SK-N-DZ (cell line): ENCODE measurements around the gene ZNF813.

ENCODE experiments used
- DNase-seq: peaks from one replicate; pipeline ENCODE4 v3.0.0-alpha.2; 2015; ENCODE audit warnings: low spot score

The ZNF813 gene

DNA sequence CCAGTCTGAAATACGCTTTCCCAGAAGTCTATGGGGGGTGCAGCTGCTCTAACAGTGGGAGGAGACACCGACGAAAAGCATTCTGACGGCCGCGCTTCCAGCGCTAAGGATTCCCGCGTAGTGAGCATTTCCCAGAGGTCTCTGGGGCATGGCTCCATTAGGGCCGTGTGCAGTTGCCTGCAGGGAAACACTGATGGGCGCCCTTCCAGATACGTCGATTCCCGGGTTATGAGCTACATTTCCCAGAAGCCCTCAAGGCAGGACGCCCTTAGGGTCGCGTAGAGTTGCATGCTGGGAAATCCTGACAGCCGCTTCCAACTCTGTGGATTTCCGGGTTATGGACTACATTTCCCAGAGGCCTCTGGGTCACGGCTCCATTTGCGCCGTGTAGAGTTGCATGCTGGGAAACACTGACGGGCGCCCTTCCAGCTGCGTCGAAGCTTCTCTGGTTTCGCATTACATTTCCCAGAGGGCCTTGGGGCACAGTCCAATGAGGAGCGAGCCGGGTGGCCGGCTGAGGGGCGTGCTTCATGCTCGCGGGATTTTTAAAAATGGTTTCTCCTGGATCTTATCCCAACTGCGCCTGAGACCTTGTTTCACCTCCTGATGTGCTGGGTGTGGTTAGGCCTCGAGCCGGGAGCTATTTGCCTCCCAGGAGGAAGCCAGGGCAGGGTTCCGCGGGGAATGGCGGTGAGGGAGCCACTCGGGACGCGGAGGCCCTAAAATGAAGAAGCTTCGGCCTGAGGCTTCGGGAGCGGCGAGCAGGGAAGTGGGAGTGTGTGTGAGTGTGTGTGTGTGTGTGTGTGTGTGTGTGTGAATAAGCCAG is 53.2 kb downstream of the ZNF813 start:
- DNase-seq = peak; percentile 96

DNA sequence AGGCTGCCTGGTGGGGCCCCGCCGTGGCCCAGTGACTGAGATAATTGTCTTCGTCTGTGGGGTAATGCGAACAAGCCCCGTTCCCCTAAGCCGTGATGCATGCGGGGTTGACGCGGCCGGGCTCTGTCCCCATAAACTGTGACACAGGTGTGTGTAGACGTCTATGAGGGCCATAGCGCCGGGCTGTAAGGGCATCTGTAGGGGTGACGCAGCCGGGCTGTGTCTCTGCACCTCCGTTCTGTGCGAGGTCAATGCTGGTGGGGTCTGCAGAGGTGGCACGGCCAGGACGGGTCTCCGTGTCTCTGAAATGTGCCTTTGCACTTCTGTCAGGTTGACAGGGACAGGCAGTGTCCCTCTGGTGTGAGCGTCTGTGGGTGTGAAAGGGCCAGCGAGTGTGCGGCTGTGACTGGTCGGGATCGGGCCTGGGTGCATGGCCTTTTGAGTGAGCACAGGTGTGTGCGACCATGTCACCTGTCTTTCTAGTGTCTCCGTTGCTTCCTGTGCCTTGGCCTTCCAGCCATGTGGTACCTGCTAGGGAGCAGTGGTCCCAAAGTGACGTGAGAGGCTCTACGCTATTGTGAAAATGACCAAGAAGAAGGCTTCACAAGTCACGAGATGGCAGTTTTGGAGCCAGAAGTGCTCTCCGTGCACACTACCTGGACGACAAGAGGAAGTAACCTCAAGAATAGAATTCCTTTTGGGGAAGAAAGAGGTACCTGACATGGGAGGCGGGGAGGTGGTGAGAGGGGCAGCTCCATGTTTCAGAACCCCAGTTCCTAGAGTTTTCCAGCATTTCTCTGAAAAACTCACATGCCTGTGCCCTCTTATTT is 54.1 kb downstream of the ZNF813 start:
- DNase-seq = no peak

DNA sequence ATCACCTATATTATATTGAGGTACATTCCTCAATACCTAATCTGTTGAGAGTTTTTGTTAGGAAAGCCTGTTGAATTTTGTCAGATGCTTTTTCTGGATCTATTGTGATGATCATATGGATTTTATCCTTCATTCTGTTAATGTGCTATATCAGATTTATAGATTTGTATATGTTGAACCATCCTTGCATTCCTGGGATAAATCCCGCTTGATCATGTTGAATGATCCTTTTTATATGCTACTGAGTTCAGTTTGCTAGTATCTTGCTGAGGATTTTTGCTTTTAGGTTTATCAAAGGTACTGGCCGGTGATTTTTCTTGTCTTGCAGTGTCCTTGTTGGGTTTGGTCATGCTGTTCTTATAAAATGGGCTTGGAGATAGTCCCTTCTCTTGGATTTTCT is 58.4 kb downstream of the ZNF813 start:
- DNase-seq = no peak

DNA sequence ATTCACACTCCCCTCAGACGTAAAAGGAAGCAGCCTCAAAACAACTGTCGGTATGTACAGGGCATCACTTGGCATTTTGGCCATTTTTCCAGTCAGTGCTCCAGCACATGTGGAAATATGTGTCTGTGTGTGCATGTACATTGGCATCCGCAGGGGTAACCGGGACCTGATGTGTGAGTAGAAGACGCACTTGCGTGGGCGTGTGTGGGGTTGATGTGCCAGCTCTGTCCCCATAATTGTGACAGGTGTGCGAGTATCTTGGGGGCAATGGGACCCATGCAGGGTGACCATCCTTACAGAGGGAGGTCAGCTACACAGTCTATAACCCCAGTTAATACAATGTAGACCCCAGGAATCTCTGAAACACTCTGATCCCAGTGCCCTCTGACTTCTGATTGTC is 63.1 kb downstream of the ZNF813 start:
- no peak for DNase-seq

DNA sequence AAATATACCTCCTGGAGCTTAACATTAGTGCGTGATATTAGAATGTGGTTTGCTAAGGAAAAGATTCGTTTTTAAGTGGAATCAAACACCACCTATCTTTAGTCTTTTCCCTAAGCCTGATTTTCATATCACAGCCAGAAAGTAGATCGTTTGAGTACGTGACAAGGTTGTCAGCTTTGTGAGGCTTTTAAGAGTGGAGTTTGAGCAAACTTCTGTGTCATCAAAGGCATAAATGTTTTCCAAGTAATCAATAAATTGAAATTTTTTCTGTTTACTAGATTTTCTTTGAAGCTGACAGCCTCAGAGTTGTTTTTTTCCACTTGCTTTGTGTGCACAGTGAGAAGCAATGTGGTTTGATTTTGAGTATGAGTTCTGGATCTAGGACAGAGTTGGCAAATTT is 63.9 kb downstream of the ZNF813 start:
- no peak for DNase-seq

DNA sequence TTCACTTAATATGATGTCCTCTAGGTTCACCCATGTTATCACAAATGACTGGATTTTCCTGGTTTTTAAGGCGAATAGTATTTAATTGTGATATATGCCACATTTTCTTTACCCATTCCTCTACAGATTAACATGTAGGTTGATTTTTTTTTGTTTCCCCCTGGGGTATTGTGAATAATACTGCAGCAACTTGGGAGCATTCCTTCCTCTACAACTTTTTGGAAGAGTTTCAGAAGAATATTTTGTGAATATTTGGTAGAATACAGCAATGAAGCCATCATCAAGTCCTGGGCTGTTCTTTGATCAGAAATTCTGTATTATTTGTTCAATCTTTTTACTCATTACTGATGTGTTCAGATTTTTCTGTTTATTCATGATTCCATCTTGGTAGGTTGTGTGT is 64.8 kb downstream of the ZNF813 start:
- no peak for DNase-seq

DNA sequence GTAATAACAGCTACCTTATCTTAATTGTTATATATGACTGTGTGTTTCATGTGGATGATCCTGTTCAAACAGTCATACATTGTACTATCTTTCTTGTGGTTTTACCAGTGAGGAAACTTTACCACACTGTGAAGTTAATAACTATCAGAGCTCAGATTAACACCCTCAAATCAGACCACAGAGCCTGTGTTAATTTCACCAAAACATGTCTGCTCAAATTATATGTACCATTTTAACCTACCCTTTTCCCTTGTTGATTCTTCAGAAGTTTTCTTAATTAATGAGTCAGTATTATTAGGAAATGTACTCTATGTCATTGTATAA is 68.7 kb downstream of the ZNF813 start:
- DNase-seq = no peak

DNA sequence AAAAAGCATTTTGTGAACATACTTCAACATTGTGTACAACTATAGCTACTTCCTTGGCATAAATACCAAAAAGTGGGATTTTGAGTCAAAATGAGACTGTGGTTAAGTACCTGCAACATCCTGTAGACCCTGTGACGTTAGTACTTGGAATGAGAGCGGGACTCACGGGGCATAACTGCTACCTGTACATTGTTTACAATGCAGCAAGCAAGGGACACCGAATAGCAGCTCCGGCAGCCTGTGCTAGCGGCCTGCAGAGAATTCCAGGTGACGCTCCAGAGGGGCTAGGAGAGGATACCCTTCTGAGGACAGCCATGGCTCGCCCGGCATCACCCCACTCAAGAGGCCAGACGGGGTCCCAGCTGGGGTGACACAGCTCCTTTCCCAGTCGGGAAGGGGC is 69.6 kb downstream of the ZNF813 start:
- no peak for DNase-seq

DNA sequence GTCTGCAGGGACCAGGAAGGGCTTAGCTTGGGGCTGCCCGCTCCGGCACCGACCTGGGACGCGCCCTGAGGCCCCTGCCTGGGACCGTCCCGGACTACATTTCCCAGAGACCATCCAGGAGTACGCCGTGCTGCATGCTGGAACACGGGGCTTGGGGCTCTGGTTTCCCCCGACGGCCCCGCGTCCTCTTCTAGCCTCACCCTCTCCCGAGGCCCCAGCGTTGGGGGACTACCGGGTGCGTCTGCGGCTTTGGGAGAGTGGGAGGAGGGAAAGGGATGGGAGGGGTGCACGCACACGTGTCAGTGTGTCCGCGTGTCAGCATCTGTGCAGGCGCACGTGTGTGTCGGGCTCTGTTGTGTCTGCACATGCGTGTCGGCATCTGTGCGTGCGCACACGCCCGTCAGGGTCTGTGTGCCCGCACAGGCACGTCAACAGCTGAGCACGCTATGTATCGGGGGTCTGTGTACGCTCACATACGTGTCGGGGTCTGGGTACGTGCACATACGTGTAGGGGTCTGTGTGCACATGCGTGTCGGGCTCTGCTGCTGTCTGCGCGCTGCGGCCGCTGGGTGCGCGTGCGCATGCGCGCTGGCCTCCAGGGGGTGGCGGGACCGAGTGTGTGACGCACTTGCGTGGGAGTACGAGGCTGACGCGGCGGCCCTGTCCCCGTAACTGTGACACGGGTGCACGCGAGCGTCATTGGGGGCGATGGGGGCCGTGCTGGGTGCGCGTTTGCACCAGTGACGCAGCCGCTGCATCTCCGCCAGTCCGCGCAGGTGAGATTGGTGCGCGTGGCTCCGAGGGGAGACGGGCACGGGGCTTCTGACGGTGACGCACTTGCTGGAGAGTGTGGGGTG is 70.2 kb downstream of the ZNF813 start, which contains the start of gene ZNF331:
Gene ZNF331, plus strand, starts transcription at position 625 of the 857 bp plus-strand sequence. CDS start 31,232 bp downstream, outside the sequence.
- peak; percentile 71 for DNase-seq

DNA sequence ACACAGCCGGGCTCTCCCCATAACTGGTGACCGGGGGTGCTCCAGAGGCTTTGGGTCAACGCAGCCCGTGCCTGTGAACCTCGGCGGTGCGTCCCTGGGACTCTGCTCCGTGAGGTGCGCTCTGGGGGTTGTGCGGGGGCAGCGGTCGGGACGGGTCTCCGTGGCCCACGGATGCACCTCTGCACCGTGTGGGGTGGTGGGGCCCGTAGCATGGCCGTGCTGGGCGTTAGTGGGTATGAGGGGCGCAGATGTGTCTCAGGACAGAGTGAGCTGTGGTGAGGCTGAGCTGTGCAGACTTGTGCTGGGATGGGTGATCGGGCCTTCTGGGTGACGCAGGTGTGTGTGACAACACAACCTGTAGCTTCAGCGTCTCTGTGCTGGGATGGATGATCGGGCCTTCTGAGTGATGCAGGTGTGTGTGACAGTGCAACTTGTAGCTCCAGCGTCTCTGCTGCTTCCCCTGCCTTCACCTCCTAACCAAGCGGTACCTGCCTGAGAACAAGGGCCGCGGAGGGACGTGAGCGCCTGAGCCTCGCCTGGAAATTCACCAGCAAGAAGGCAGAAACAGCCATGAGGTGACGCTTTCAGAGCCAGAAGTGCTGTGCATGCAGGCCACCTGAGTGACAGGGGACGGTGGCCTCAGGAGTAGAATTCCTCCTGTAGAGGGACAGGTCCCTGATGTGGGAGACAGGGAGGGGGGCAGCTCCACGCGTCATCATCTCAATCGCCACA is 71.0 kb downstream of the ZNF813 start:
- peak; percentile 1 for DNase-seq

DNA sequence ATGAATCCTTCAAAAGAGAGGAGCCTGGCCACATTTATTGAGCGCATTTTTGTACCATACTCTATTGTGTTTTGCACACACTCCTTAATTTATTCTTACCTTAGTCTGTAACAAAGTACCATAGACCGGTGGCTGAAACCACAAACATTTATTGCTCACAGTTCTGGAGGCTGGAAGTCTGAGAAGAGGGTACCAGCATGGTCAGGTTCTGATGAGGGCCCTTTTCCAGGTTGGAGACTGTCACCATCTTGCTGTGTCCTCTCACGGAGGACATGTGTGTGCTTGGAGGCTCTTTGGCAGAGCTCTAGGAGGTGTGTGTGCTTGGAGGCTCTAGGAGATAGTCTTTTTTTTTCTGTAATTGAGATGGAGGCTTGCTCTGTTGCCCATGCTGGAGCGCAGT is 72.6 kb downstream of the ZNF813 start:
- DNase-seq = no peak

DNA sequence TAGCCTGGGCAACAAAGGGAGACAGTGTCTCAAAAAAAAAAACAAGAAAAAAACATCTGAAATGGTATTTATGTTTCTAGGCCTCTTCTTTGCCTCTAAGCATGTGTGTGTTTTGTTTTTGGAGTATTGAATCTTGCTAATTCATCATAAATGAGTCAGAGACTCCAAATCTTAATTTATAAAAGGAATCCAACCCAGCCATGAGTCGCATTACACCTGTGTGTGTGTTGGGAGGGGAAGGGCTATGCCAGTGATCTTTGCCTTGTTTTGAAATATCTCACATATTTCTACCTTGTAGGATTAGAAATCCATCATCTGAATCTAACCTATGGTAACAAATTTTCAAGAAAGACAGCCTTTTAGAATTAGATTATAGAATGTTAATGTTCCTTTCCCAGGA is 74.4 kb downstream of the ZNF813 start:
- DNase-seq = no peak

DNA sequence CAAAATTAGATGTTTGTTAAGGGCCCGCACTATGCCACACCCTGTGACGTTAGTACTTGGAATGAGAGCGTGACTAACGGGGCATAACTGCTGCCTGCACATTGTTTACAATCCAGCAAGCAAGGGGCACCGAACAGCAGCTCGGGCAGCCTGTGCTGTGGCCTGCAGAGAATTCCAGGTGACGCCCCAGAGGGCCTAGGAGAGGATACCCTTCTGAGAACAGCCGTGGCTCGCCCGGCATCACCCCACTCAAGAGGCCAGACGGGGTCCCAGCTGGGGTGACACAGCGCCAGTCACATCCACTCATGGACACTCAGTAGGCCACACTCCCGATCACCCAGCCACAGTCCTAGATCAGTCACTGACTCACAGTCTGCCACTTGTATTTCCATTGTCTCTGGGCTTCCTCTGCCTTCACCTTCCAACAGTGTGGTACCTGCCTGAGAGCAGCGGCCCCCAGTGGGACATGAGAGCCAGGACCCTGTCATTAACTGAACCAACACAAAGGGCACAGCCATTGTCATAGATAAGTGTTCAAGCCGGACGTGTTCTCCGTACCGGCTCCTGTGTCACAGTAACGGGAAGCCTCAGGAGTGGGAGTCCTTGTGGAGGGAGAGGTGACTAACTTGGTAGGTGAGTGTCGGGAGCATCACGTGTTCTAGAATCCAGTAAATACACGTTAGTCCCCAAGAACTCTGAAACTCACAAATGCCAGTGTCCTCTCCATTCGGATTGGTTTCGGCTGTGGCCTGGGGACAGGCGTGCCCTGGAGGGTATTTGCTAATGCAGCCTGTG is 77.9 kb downstream of the ZNF813 start:
- no peak for DNase-seq
